Ishikawa (cell line): Measurements from ENCODE around the gene SHMT2.

Source experiments
- EP300 ChIP-seq: IDR thresholded peaks from 2 replicates; pipeline ENCODE4 v1.6.1; 2012; ENCODE audit warnings: borderline replicate concordance
- FOXM1 ChIP-seq: IDR thresholded peaks from 2 replicates; pipeline ENCODE4 v1.6.1; 2012; ENCODE audit warnings: low read depth, borderline replicate concordance
- MAX ChIP-seq: IDR thresholded peaks from 2 replicates; pipeline ENCODE4 v1.6.1; 2012
- TCF12 ChIP-seq: IDR thresholded peaks from 2 replicates; pipeline ENCODE4 v1.6.1; 2012; ENCODE audit warnings: low read depth
- TEAD4 ChIP-seq: IDR thresholded peaks from 2 replicates; pipeline ENCODE4 v1.6.1; 2012
- YY1 ChIP-seq: IDR thresholded peaks from 2 replicates; pipeline ENCODE4 v1.6.1; 2012; ENCODE audit warnings: low read depth

GRCh38 chr12:57239587-57240065 is 10.1 kb downstream of the SHMT2 start:
- TF ChIP-seq EP300, result no peak
- TF ChIP-seq MAX, result no peak; the same call in 1 of the 2 replicates
- TF ChIP-seq YY1, result no peak
- no peak for TF ChIP-seq TEAD4
- no peak for TF ChIP-seq FOXM1
- TF ChIP-seq TCF12, result no peak
